ENCODE measurements around the gene ALX4.

ALX4 gene

DNA sequence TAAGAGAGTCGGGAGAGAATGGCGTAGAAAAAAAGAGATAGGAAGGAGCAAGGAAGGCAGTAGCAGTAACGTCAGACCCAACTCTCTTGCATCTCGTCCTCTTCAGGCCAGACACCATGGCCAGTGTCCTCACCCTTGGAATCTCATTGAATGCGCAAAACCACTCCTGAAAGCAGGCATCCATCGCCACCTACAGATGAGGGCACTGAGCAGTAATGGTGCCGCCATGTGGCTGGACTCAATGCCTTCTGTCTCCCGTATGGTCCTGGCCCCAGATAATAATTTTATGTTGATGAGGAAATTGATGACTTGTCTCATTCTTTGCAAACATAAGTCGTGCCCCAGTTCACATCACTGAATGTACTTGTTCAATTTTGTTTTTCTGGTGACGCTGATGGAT, 17.8 kb upstream of the ALX4 start:
- H2AK5ac ChIP-seq (ENCODE audit: low read length, severe bottlenecking) = no peak overlapping the region

DNA sequence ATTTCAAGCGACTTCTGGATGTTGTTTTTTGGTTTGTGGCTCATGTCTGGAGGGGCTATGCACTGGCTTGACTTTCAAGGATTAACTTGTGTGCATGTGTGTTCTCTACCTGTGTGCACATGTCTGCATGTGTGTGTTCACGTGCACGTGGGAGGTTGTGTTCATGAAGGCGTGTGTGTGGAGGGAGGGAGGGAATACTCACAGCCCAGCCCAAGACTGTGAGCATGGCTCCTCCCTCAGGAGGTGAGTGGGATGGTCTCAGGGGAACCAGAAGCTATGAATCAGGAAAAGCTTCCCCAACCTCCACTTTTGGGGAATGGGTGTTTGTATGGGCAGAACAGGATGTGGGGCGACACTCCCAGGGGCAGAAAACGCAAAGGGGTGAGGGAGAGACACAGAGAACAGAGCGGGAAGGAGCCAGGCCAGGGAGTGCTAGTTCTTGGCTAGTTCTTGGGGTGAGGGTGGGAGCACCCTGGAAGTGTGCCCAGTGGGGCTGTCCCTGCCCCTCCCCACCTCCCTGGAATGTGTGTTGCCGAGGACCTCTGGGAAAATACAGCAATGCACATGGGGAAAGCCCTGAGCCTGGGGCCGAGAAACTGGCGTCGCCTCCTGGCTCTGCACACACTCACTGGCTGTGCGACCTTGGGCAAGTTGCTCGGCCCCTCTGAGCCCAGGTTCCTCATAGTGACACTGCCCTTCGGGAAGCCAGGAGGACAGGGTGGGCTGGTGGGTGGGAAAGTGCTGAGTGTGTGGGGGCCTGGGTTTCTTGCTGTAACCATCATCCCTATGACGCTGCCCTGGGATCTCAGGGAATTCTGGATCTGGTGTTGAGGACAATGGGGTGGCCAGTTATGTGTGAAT, 16.9 kb upstream of the ALX4 start:
- Histone ChIP-seq H3K9ac (ENCODE audit: low read length) (no peak overlapping the region), H3K18ac (ENCODE audit: low read depth in 1 of 2, low read length in 2 of 2) (no peak overlapping the region), H2BK12ac (ENCODE audit: low read length in 2 of 2) (no peak overlapping the region), H2BK15ac (ENCODE audit: low read depth, poor library complexity, severe bottlenecking) (no peak overlapping the region), H2BK5ac (ENCODE audit: low read depth, low read length, poor library complexity, severe bottlenecking) (no peak overlapping the region), H2BK120ac (ENCODE audit: low read depth, low read length) (no peak overlapping the region), H2AK5ac (ENCODE audit: low read length, severe bottlenecking) (no peak overlapping the region), H3K14ac (ENCODE audit: low read length in 2 of 2) (no peak overlapping the region), H3K4me1 (ENCODE audit: control insufficient read depth, insufficient read depth, low read depth, low read length) (no peaks in the 10 kb centered on the region), H3K4me2 (ENCODE audit: low read length, poor library complexity, severe bottlenecking) (no peak overlapping the region), H4K91ac (ENCODE audit: low read length) (no peak overlapping the region), H3K4ac (ENCODE audit: low read depth in 1 of 2, low read length in 2 of 2) (no peak overlapping the region), H3K23ac (ENCODE audit: low read length in 2 of 2) (no peak overlapping the region), H3K9me3 (ENCODE audit: control insufficient read depth, low read length) (no peaks in the 10 kb centered on the region), H3K79me1 (replicated peaks; ENCODE audit: low read length, poor library complexity, severe bottlenecking) (no peaks in the 10 kb centered on the region), H3K27ac (ENCODE audit: low read length, poor library complexity, severe bottlenecking) (no peak overlapping the region), H2AFZ (ENCODE audit: low read depth, low read length) (no peak overlapping the region), H3K4me3 (ENCODE audit: insufficient read depth in 1 of 2, low read depth in 1 of 2, low read length in 2 of 2) (no peak overlapping the region), H4K8ac (ENCODE audit: low read length) (no peak overlapping the region), H3K27me3 (ENCODE audit: control insufficient read depth in 1 of 2, insufficient read depth in 1 of 2, low read length in 2 of 2) (peaks cover 91 to 99% of the 10 kb centered on the region in 2 experiments), H3K36me3 (ENCODE audit: control insufficient read depth in 1 of 2, insufficient read depth in 2 of 2, low read depth in 1 of 2, low read length in 2 of 2) (no peaks in the 10 kb centered on the region)
- DNase-seq = no peak
- 51% methylated on average over 14 of the region's 15 CpGs for WGBS

More for the DNA sequence above, 17.8 kb upstream of the ALX4 start:
- H3K18ac ChIP-seq (ENCODE audit: low read depth in 1 of 2, low read length in 2 of 2) = no peak overlapping the region
- no peak overlapping the region for H2BK12ac ChIP-seq (ENCODE audit: low read length in 2 of 2)
- no peak overlapping the region for H3K14ac ChIP-seq (ENCODE audit: low read length in 2 of 2)
- no peaks in the 10 kb centered on the region for H3K36me3 ChIP-seq (ENCODE audit: control insufficient read depth in 1 of 2, insufficient read depth in 2 of 2, low read depth in 1 of 2, low read length in 2 of 2)
- H2BK5ac ChIP-seq (ENCODE audit: low read depth, low read length, poor library complexity, severe bottlenecking) = no peak overlapping the region
- H4K91ac ChIP-seq (ENCODE audit: low read length) = no peak overlapping the region
- peaks cover 91 to 99% of the 10 kb centered on the region in 2 experiments for H3K27me3 ChIP-seq (ENCODE audit: control insufficient read depth in 1 of 2, insufficient read depth in 1 of 2, low read length in 2 of 2)
- H3K9ac ChIP-seq (ENCODE audit: low read length) = no peak overlapping the region
- H3K4me2 ChIP-seq (ENCODE audit: low read length, poor library complexity, severe bottlenecking) = no peak overlapping the region
- no peak overlapping the region for H2BK120ac ChIP-seq (ENCODE audit: low read depth, low read length)
- whole genome bisulfite sequencing = 46% methylated on average over 10 of the region's 10 CpGs
- no peak overlapping the region for H2BK15ac ChIP-seq (ENCODE audit: low read depth, poor library complexity, severe bottlenecking)
- no peak overlapping the region for H3K23ac ChIP-seq (ENCODE audit: low read length in 2 of 2)
- no peak for DNase-seq
- no peak overlapping the region for H4K8ac ChIP-seq (ENCODE audit: low read length)
- no peak overlapping the region for H3K27ac ChIP-seq (ENCODE audit: low read length, poor library complexity, severe bottlenecking)
- no peak overlapping the region for H3K4me3 ChIP-seq (ENCODE audit: insufficient read depth in 1 of 2, low read depth in 1 of 2, low read length in 2 of 2)
- no peak overlapping the region for H2AFZ ChIP-seq (ENCODE audit: low read depth, low read length)
- H3K4ac ChIP-seq (ENCODE audit: low read depth in 1 of 2, low read length in 2 of 2) = no peak overlapping the region
- no peaks in the 10 kb centered on the region for H3K79me1 ChIP-seq (replicated peaks; ENCODE audit: low read length, poor library complexity, severe bottlenecking)
- H3K9me3 ChIP-seq (ENCODE audit: control insufficient read depth, low read length) = no peaks in the 10 kb centered on the region
- no peaks in the 10 kb centered on the region for H3K4me1 ChIP-seq (ENCODE audit: control insufficient read depth, insufficient read depth, low read depth, low read length)

DNA sequence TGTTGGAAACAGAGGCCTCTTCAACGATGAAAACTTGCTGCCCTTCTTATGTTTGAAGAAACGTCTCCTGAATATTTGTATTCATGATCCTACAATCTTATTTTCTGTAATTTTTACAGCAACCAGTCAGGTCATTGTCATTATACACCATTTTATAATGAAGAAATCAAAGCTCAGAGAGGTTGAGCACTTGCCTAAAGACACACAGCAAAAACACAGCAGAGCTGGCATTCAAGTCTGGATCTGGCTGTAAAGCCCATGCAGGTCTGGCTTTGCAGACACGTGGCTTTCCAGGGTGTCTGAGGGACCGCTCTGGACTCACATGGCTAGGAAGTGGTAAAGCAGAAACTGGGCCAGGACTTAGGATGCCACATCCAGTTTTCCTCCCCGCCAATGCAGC, 15.8 kb upstream of the ALX4 start:
- no peak overlapping the region for H3K27ac ChIP-seq (ENCODE audit: low read length, poor library complexity, severe bottlenecking)
- H2AK5ac ChIP-seq (ENCODE audit: low read length, severe bottlenecking) = no peak overlapping the region
- H3K4me1 ChIP-seq (ENCODE audit: control insufficient read depth, insufficient read depth, low read depth, low read length) = no peaks in the 10 kb centered on the region
- no peak overlapping the region for H3K14ac ChIP-seq (ENCODE audit: low read length in 2 of 2)
- 60% methylated on average over 5 of the region's 5 CpGs for WGBS
- no peak overlapping the region for H4K8ac ChIP-seq (ENCODE audit: low read length)
- H2BK15ac ChIP-seq (ENCODE audit: low read depth, poor library complexity, severe bottlenecking) = no peak overlapping the region
- no peaks in the 10 kb centered on the region for H3K79me1 ChIP-seq (replicated peaks; ENCODE audit: low read length, poor library complexity, severe bottlenecking)
- no peak overlapping the region for H4K91ac ChIP-seq (ENCODE audit: low read length)
- H3K36me3 ChIP-seq (ENCODE audit: control insufficient read depth in 1 of 2, insufficient read depth in 2 of 2, low read depth in 1 of 2, low read length in 2 of 2) = no peaks in the 10 kb centered on the region
- no peaks in the 10 kb centered on the region for H3K9me3 ChIP-seq (ENCODE audit: control insufficient read depth, low read length)
- no peak overlapping the region for H2BK5ac ChIP-seq (ENCODE audit: low read depth, low read length, poor library complexity, severe bottlenecking)
- H2AFZ ChIP-seq (ENCODE audit: low read depth, low read length) = no peak overlapping the region
- H3K18ac ChIP-seq (ENCODE audit: low read depth in 1 of 2, low read length in 2 of 2) = no peak overlapping the region
- no peak overlapping the region for H2BK12ac ChIP-seq (ENCODE audit: low read length in 2 of 2)
- no peak overlapping the region for H3K4me3 ChIP-seq (ENCODE audit: insufficient read depth in 1 of 2, low read depth in 1 of 2, low read length in 2 of 2)
- H3K23ac ChIP-seq (ENCODE audit: low read length in 2 of 2) = no peak overlapping the region
- no peak overlapping the region for H2BK120ac ChIP-seq (ENCODE audit: low read depth, low read length)
- no peak overlapping the region for H3K4me2 ChIP-seq (ENCODE audit: low read length, poor library complexity, severe bottlenecking)
- peaks cover 97 to 99% of the 10 kb centered on the region in 2 experiments for H3K27me3 ChIP-seq (ENCODE audit: control insufficient read depth in 1 of 2, insufficient read depth in 1 of 2, low read length in 2 of 2)
- H3K9ac ChIP-seq (ENCODE audit: low read length) = no peak overlapping the region
- DNase-seq = no peak
- H3K4ac ChIP-seq (ENCODE audit: low read depth in 1 of 2, low read length in 2 of 2) = no peak overlapping the region

DNA sequence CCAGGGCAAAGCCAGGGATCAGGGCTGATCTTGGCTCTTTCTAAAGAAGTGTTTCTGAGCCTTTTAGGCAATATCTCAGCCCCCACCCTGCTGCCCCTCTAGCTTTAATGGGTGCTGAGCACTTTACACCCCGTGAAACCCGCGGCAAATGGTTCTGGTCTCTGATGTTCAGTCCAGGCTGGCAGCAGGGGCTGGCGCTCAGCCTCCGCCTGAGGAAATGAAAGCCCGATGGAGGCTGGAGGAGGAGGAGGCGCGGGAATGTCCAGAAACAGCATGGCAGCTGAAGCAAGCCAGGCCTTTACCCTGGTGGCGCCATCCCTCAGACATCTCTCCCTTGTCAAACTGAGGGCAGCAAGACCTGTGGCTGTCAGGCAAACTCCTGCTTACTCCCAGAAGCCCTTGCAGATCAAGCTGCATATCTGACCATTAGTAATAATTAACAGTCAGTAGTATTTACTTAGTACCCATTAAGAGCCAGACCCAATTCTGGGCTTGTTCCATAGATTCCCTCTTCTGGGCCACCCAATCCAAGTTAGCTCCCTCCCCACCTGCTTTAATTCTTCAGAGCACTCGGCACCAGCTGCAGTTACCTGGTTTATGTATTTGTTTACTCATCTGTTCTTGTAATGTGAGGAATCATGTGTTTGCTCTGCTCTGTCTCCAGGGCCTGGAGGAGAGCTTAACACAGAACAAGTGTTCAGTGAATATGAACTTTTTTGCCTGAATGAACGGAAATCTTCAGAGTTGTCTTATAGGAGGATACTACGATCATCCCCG, 15.0 kb upstream of the ALX4 start:
- H3K27ac ChIP-seq (ENCODE audit: low read length, poor library complexity, severe bottlenecking) = no peak overlapping the region
- H3K4ac ChIP-seq (ENCODE audit: low read depth in 1 of 2, low read length in 2 of 2) = no peak overlapping the region
- no peak overlapping the region for H2AK5ac ChIP-seq (ENCODE audit: low read length, severe bottlenecking)
- DNase-seq = no peak
- H4K91ac ChIP-seq (ENCODE audit: low read length) = no peak overlapping the region
- H3K9ac ChIP-seq (ENCODE audit: low read length) = no peak overlapping the region
- no peak overlapping the region for H2BK120ac ChIP-seq (ENCODE audit: low read depth, low read length)
- H3K36me3 ChIP-seq (ENCODE audit: control insufficient read depth in 1 of 2, insufficient read depth in 2 of 2, low read depth in 1 of 2, low read length in 2 of 2) = no peaks in the 10 kb centered on the region
- no peak overlapping the region for H2BK15ac ChIP-seq (ENCODE audit: low read depth, poor library complexity, severe bottlenecking)
- peaks cover under 1% of the 10 kb centered on the region for H3K4me1 ChIP-seq (ENCODE audit: control insufficient read depth, insufficient read depth, low read depth, low read length)
- no peaks in the 10 kb centered on the region for H3K79me1 ChIP-seq (replicated peaks; ENCODE audit: low read length, poor library complexity, severe bottlenecking)
- H3K14ac ChIP-seq (ENCODE audit: low read length in 2 of 2) = no peak overlapping the region
- WGBS = 59% methylated on average over 11 of the region's 13 CpGs
- no peak overlapping the region for H3K18ac ChIP-seq (ENCODE audit: low read depth in 1 of 2, low read length in 2 of 2)
- no peak overlapping the region for H3K4me2 ChIP-seq (ENCODE audit: low read length, poor library complexity, severe bottlenecking)
- H3K9me3 ChIP-seq (ENCODE audit: control insufficient read depth, low read length) = no peaks in the 10 kb centered on the region
- no peak overlapping the region for H2BK12ac ChIP-seq (ENCODE audit: low read length in 2 of 2)
- no peak overlapping the region for H2BK5ac ChIP-seq (ENCODE audit: low read depth, low read length, poor library complexity, severe bottlenecking)
- H3K23ac ChIP-seq (ENCODE audit: low read length in 2 of 2) = no peak overlapping the region
- H3K27me3 ChIP-seq (ENCODE audit: control insufficient read depth in 1 of 2, insufficient read depth in 1 of 2, low read length in 2 of 2) = peaks cover 97 to 99% of the 10 kb centered on the region in 2 experiments
- no peak overlapping the region for H4K8ac ChIP-seq (ENCODE audit: low read length)
- H2AFZ ChIP-seq (ENCODE audit: low read depth, low read length) = no peak overlapping the region
- no peak overlapping the region for H3K4me3 ChIP-seq (ENCODE audit: insufficient read depth in 1 of 2, low read depth in 1 of 2, low read length in 2 of 2)
